ENCODE results near the gene GLT6D1. TPM values are rescaled to one million over a fixed set of nuclear protein-coding genes. Genes with fewer than 3 reads are reported as not detected.

The GLT6D1 gene
- total and polyA plus RNA-seq, 2 of the 4 experiments (the other 2 are of a cell fraction), result not detected

- H3K9me1 ChIP-seq (ENCODE audit: insufficient read depth, low read length), result no peaks in the 10 kb centered on the region
- in situ Hi-C loops (cut with MboI; ENCODE audit: low sequenced_read_pairs), result no loop called here
- no peak overlapping the region for H4K5ac ChIP-seq (ENCODE audit: low read depth, low read length)
- no peak overlapping the region for H4K91ac ChIP-seq (ENCODE audit: insufficient read depth, low read depth, low read length)
- H2BK120ac ChIP-seq (ENCODE audit: low read depth, low read length), result no peak overlapping the region
- TF ChIP-seq MAFK (IDR thresholded peaks at IDR 0.05; ENCODE audit: low read depth, low read length) (no peak), NFE2L2 (IDR thresholded peaks at IDR 0.05; ENCODE audit: low read depth, low read length) (no peak), CHD1 (IDR thresholded peaks at IDR 0.05; ENCODE audit: low read depth, low read length) (no peak), POLR2A (IDR thresholded peaks at IDR 0.05; ENCODE audit: low read depth, low read length) (no peak)
- TF ChIP-seq, protein P1, sequence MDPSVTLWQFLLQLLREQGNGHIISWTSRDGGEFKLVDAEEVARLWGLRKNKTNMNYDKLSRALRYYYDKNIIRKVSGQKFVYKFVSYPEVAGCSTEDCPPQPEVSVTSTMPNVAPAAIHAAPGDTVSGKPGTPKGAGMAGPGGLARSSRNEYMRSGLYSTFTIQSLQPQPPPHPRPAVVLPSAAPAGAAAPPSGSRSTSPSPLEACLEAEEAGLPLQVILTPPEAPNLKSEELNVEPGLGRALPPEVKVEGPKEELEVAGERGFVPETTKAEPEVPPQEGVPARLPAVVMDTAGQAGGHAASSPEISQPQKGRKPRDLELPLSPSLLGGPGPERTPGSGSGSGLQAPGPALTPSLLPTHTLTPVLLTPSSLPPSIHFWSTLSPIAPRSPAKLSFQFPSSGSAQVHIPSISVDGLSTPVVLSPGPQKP (IDR thresholded peaks at IDR 0.05; ENCODE audit: borderline replicate concordance, low read depth, low read length), result no peak
- dilution Hi-C loops (cut with HindIII; ENCODE audit: low sequenced_read_pairs, unreplicated experiment), result no loop called here
- no peak overlapping the region for H3K9ac ChIP-seq (ENCODE audit: low read depth, low read length)
- no peaks in the 10 kb centered on the region for H3K4me1 ChIP-seq (ENCODE audit: control insufficient read depth, insufficient read depth, low read length)
- WGBS, 2 experiments (ENCODE audit: extremely low coverage in 2 of 2, insufficient read length in 1 of 2), result 95% methylated on average over 16 of the region's 22 CpGs; no CpG with 5 or more reads in 1 of the 2 experiments
- no peak overlapping the region for H3K4ac ChIP-seq (ENCODE audit: low read depth, low read length)
- H2BK5ac ChIP-seq (ENCODE audit: low read depth, low read length, poor library complexity, severe bottlenecking), result no peak overlapping the region
- no peak overlapping the region for H4K8ac ChIP-seq (ENCODE audit: low read depth in 2 of 2, low read length in 2 of 2)
- H2BK15ac ChIP-seq (ENCODE audit: low read depth, low read length), result no peak overlapping the region
- H3K23ac ChIP-seq (ENCODE audit: low read depth, low read length), result no peak overlapping the region
- H3K27me3 ChIP-seq (ENCODE audit: control insufficient read depth, insufficient read depth, low read length), result no peaks in the 10 kb centered on the region
- peaks cover 5% of the 10 kb centered on the region for H3K9me3 ChIP-seq (ENCODE audit: control insufficient read depth, insufficient read depth, low read length)
- intact Hi-C loops (cut with micrococcal nuclease), result no loop called here
- H3K18ac ChIP-seq (ENCODE audit: low read depth, low read length), result no peak overlapping the region
- no peak overlapping the region for H3K14ac ChIP-seq (replicated peaks; ENCODE audit: low read depth, low read length)
- H2BK20ac ChIP-seq (ENCODE audit: low read depth, low read length), result no peak overlapping the region
- no peak overlapping the region for H2AK5ac ChIP-seq (ENCODE audit: low read depth, low read length)
- H2AK9ac ChIP-seq (replicated peaks; ENCODE audit: low read depth, low read length, poor library complexity), result no peak overlapping the region
- H3K4me3 ChIP-seq (ENCODE audit: insufficient read depth, low read depth, low read length), result no peak overlapping the region
- DNase-seq (no peak), ATAC-seq (ENCODE audit: low read depth) (no peak)
- H3K4me2 ChIP-seq (ENCODE audit: low read depth, low read length), result no peak overlapping the region
- H4K20me1 ChIP-seq (ENCODE audit: insufficient read depth, low read length), result no peaks in the 10 kb centered on the region
- no peak overlapping the region for H2AFZ ChIP-seq (replicated peaks; ENCODE audit: low read length, poor library complexity)
- BruUV-seq (replicated peaks), result no TSS peak
- H3K79me1 ChIP-seq (ENCODE audit: low read depth in 1 of 2, low read length in 2 of 2), result no peaks in the 10 kb centered on the region
- H3K56ac ChIP-seq (ENCODE audit: extremely low read depth, insufficient read depth, low read length), result no peak overlapping the region
- ChIA-PET CTCF (no interaction called here), POLR2A (ENCODE audit: unreplicated experiment) (no interaction called here)
- no peaks in the 10 kb centered on the region for H3K36me3 ChIP-seq (ENCODE audit: control insufficient read depth, insufficient read depth, low read length)
- H3K27ac ChIP-seq (ENCODE audit: insufficient read depth, low read length), result no peak overlapping the region
Observed at GRCh38 chr9:135660407-135660806, 21.1 kb upstream of the GLT6D1 start.

All from IMR-90 (cell line).